HepG2 (cell line): ENCODE measurements around the gene COLEC12. TPM values are rescaled to one million over a fixed set of nuclear protein-coding genes. Genes with fewer than 3 reads are reported as not detected.

ENCODE experiments used
- ATAC-seq: fragments of 200-7000 bp; cut with Tn5 transposase; 3 replicates; pipeline ENCODE4 v1.9.1; 2020; ENCODE audit warnings: mild to moderate bottlenecking, moderate library complexity
- BruUV-seq: library from RNA; stranded (reverse); fragments of 400-500 nt; replicated peaks from 2 replicates; lab custom pipeline; 2021; lab: Mats Ljungman, UMichigan
- CTCF ChIA-PET: fragments of 300-600 bp; formaldehyde crosslinking; extraction: SDS; loops from one replicate; lab custom pipeline; 2021; ENCODE audit warnings: low total read pairs, inconsistent platforms, low intra/inter-chr PET ratio; lab: Yijun Ruan, JAX
- POLR2A ChIA-PET: fragments of 350-600 bp; sonication (Branson Sonifier 250); formaldehyde crosslinking; loops from one replicate; lab custom pipeline; 2020; ENCODE audit warnings: antibody characterized with exemption, inconsistent platforms; lab: Yijun Ruan, JAX
- DNase-seq: peaks from one replicate; pipeline ENCODE4 v3.0.0-alpha.2; 2015; ENCODE audit warnings: low spot score
- FAIRE-seq: peaks from 3 replicates; lab custom pipeline; 2011; peaks lifted over from hg19 to GRCh38; lab: Jason Lieb, UNC
- H2AFZ ChIP-seq: one replicate; pipeline ENCODE4 v1.6.1; 2011; ENCODE audit warnings: low read length, inconsistent platforms
- H3K27ac ChIP-seq: fragments of 300-600 bp; 3 replicates; pipeline ENCODE4 v1.8.0; 2011; ENCODE audit warnings: mixed run types, mild to moderate bottlenecking, mixed read lengths, low read length, inconsistent platforms; ENCODE audit not compliant: insufficient read depth; ENCODE audit errors: extremely low read length
- H3K27me3 ChIP-seq, 2 experiments: fragments of 200-600 bp in 1 of 2; 2 replicates in 1 of 2; 3 replicates in 1 of 2; pipeline versions ENCODE4 v1.6.0 to v1.8.0; 2011; ENCODE audit warnings: low read length in 2 of 2, mild to moderate bottlenecking in 2 of 2, moderate library complexity in 2 of 2, inconsistent platforms in 1 of 2; ENCODE audit not compliant: insufficient read depth in 2 of 2, control insufficient read depth in 1 of 2
- H3K36me3 ChIP-seq, 2 experiments: fragments of 200-600 bp in 1 of 2; replicated peaks in 1 of 2; 2 replicates in 1 of 2; 3 replicates in 1 of 2; pipeline versions ENCODE4 v1.5.1 to v1.8.0; 2011; ENCODE audit warnings: low read length in 2 of 2, inconsistent platforms in 1 of 2; ENCODE audit not compliant: insufficient read depth in 2 of 2, control insufficient read depth in 1 of 2
- H3K4me1 ChIP-seq: 2 replicates; pipeline ENCODE4 v1.5.1; 2012; ENCODE audit warnings: low read length, inconsistent platforms; ENCODE audit not compliant: insufficient read depth
- H3K4me2 ChIP-seq: 2 replicates; pipeline ENCODE4 v1.6.0; 2011; ENCODE audit warnings: low read depth, low read length, inconsistent platforms
- H3K4me3 ChIP-seq, 3 experiments: fragments of 200-600 bp in 1 of 3; sonication (generic), shearing (Covaris generic) in 1 of 3; replicated peaks in 1 of 3; 2 replicates each; pipeline ENCODE4 v1.5.1; 2011 to 2016; ENCODE audit warnings: low read length in 3 of 3, inconsistent platforms in 2 of 3, low read depth in 2 of 3, mild to moderate bottlenecking in 2 of 3, control low read depth in 1 of 3, mixed read lengths in 1 of 3; ENCODE audit not compliant: insufficient read depth in 1 of 3
- H3K79me2 ChIP-seq: one replicate; pipeline ENCODE4 v1.6.1; 2011; ENCODE audit warnings: low read length, inconsistent platforms; ENCODE audit not compliant: insufficient read depth
- H3K9ac ChIP-seq: 2 replicates; pipeline ENCODE4 v1.6.0; 2011; ENCODE audit warnings: mild to moderate bottlenecking, low read depth, low read length, inconsistent platforms; ENCODE audit not compliant: insufficient read depth
- H3K9me3 ChIP-seq: 2 replicates; pipeline ENCODE4 v1.5.1; 2012; ENCODE audit warnings: mild to moderate bottlenecking, low read length
- H4K20me1 ChIP-seq: 2 replicates; pipeline ENCODE4 v1.6.0; 2011; ENCODE audit warnings: inconsistent platforms, mild to moderate bottlenecking, low read length, moderate library complexity; ENCODE audit not compliant: insufficient read depth
- EHMT2 ChIP-seq: fragments of 200-600 bp; sonication (generic); IDR thresholded peaks from 2 replicates; pipeline ENCODE4 v1.7.0; 2017; ENCODE audit warnings: antibody characterized with exemption, low read depth, low read length, borderline replicate concordance
- PTBP1 ChIP-seq: fragments of 200-400 bp; formaldehyde crosslinking; IDR thresholded peaks from 2 replicates; pipeline ENCODE4 v1.6.1; 2018; ENCODE audit warnings: low read length, low read depth; ENCODE audit not compliant: poor library complexity, severe bottlenecking
- SKIL ChIP-seq: sonication (generic); formaldehyde crosslinking; IDR thresholded peaks from 2 replicates; pipeline ENCODE4 v1.8.0; 2022; ENCODE audit warnings: missing genetic modification reagents, mild to moderate bottlenecking, moderate library complexity, borderline replicate concordance
- SOX5 ChIP-seq: IDR thresholded peaks from 2 replicates; pipeline ENCODE4 v1.6.1; 2016; ENCODE audit warnings: borderline replicate concordance
- WGBS: methylation state at CpG from one replicate; pipeline ENCODE4 v1.1.6; 2017; ENCODE audit warnings: low lambda C conversion rate; 5-methylcytosine and 5-hydroxymethylcytosine counted together
- in situ Hi-C: cut with HindIII; loops from 2 replicates; pipeline ENCODE4 v1.10.0; 2017; ENCODE audit warnings: low pct_unique_long_range_greater_than_20kb; ENCODE audit not compliant: extremely low pct_ligation_motif_present
- intact Hi-C: fragments of 100-400 bp; cut with micrococcal nuclease; formaldehyde crosslinking; loops from one replicate; pipeline ENCODE4 v1.10.0; 2022; ENCODE audit not compliant: unreplicated experiment
- polyA plus RNA-seq, 8 experiments: library from polyadenylated mRNA; depleted of rRNA in 3 of 8; stranded (reverse) in 7 of 8; unstranded in 1 of 8; fragments of >200 nt; fragmentation: Illumina TruSeq in 4 of 8; extraction: Trizol in 4 of 8; gene quantifications; 2 replicates each; pipeline versions ENCODE4 v1.2.1 to v1.2.3, GENCODE V29; 2011 to 2016; ENCODE audit warnings: low read depth in 4 of 8, missing spikeins in 1 of 8, mixed read lengths in 1 of 8; ENCODE audit not compliant: insufficient read depth in 1 of 8
- total RNA-seq, 5 experiments: library from RNA; depleted of rRNA; stranded (reverse); fragments of >200 nt; fragmentation: Illumina TruSeq; extraction: Trizol; gene quantifications; 2 replicates each; pipeline ENCODE4 v1.2.3, GENCODE V29; 2016; ENCODE audit warnings: low read depth in 1 of 5
- TF ChIP-seq, protein P1 (sequence below): fragments of 450-650 bp; IDR thresholded peaks from 2 replicates; pipeline ENCODE4 v1.6.1; 2017
- TF ChIP-seq, protein P2 (sequence below): IDR thresholded peaks from 2 replicates; pipeline ENCODE4 v1.6.1; 2016; ENCODE audit warnings: missing compliant biosample characterization, missing genetic modification reagents, borderline replicate concordance
- TF ChIP-seq, protein P3 (sequence below), 2 experiments: fragments of 450-650 bp in 1 of 2; sonication (generic) in 1 of 2; formaldehyde crosslinking in 1 of 2; IDR thresholded peaks; 2 replicates each; pipeline versions ENCODE4 v1.6.1 to v1.8.0; 2016 to 2022; ENCODE audit warnings: antibody characterized with exemption in 1 of 2, mild to moderate bottlenecking in 1 of 2, missing genetic modification reagents in 1 of 2

Gene COLEC12
- total and polyA plus RNA-seq, 2 of the 13 experiments (the other 11 are each of a cell fraction or from before 2014, with no cell fraction given): 0.02 to 0.11 TPM

GRCh38 chr18:303607-304006 is 196.9 kb downstream of the COLEC12 start (continued):
- TF ChIP-seq SKIL (CRISPR knock-in tag): no peak
- TF ChIP-seq EHMT2: no peak
- TF ChIP-seq PTBP1: no peak
- TF ChIP-seq, protein P1, sequence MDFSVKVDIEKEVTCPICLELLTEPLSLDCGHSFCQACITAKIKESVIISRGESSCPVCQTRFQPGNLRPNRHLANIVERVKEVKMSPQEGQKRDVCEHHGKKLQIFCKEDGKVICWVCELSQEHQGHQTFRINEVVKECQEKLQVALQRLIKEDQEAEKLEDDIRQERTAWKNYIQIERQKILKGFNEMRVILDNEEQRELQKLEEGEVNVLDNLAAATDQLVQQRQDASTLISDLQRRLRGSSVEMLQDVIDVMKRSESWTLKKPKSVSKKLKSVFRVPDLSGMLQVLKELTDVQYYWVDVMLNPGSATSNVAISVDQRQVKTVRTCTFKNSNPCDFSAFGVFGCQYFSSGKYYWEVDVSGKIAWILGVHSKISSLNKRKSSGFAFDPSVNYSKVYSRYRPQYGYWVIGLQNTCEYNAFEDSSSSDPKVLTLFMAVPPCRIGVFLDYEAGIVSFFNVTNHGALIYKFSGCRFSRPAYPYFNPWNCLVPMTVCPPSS: no peak
- no peak for TF ChIP-seq SOX5 (CRISPR knock-in tag)

DNA sequence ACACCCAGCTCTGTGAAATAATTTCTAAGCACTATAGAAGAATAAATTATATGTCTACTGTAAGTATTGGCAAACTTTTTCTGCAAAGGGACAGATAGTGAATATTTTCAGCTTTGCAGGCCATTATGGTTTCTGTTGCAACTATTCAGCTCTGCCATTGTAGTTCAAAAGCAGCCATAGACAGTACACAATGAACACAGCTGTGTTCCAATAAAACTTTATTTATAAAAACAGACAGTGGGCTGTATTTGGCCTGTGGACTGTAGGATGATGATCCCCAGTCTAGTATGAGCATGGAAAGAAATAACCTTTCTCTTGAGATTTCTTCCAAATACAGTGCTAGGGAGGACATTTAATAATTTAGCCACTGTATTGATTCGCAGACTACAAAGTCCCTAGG is 197.5 kb downstream of the COLEC12 start:
- H3K27me3 ChIP-seq: peaks cover 0 to 24% of the 10 kb centered on the region in 2 experiments; a peak in 2 of 5 replicates

More for the DNA sequence above, 197.5 kb downstream of the COLEC12 start:
- BruUV-seq: no TSS peak
- ChIA-PET CTCF (no interaction called here), POLR2A (no interaction called here)
- H2AFZ ChIP-seq: no peak overlapping the region
- 7% methylated on average over 1 of the region's 1 CpG for WGBS
- H3K9ac ChIP-seq: no peak overlapping the region
- no peak for DNase-seq
- no peak overlapping the region for H3K4me2 ChIP-seq
- no peaks in the 10 kb centered on the region for H3K9me3 ChIP-seq
- H3K4me1 ChIP-seq: no peaks in the 10 kb centered on the region
- ATAC-seq: no peak
- in situ Hi-C loops: no loop called here
- intact Hi-C loops: no loop called here
- no peak for FAIRE-seq
- H3K36me3 ChIP-seq: no peaks in the 10 kb centered on the region
- no peak overlapping the region for H3K4me3 ChIP-seq
- TF ChIP-seq, protein P2, sequence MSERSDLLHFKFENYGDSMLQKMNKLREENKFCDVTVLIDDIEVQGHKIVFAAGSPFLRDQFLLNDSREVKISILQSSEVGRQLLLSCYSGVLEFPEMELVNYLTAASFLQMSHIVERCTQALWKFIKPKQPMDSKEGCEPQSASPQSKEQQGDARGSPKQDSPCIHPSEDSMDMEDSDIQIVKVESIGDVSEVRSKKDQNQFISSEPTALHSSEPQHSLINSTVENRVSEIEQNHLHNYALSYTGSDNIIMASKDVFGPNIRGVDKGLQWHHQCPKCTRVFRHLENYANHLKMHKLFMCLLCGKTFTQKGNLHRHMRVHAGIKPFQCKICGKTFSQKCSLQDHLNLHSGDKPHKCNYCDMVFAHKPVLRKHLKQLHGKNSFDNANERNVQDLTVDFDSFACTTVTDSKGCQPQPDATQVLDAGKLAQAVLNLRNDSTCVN (CRISPR knock-in tag): no peak
- TF ChIP-seq, protein P3, sequence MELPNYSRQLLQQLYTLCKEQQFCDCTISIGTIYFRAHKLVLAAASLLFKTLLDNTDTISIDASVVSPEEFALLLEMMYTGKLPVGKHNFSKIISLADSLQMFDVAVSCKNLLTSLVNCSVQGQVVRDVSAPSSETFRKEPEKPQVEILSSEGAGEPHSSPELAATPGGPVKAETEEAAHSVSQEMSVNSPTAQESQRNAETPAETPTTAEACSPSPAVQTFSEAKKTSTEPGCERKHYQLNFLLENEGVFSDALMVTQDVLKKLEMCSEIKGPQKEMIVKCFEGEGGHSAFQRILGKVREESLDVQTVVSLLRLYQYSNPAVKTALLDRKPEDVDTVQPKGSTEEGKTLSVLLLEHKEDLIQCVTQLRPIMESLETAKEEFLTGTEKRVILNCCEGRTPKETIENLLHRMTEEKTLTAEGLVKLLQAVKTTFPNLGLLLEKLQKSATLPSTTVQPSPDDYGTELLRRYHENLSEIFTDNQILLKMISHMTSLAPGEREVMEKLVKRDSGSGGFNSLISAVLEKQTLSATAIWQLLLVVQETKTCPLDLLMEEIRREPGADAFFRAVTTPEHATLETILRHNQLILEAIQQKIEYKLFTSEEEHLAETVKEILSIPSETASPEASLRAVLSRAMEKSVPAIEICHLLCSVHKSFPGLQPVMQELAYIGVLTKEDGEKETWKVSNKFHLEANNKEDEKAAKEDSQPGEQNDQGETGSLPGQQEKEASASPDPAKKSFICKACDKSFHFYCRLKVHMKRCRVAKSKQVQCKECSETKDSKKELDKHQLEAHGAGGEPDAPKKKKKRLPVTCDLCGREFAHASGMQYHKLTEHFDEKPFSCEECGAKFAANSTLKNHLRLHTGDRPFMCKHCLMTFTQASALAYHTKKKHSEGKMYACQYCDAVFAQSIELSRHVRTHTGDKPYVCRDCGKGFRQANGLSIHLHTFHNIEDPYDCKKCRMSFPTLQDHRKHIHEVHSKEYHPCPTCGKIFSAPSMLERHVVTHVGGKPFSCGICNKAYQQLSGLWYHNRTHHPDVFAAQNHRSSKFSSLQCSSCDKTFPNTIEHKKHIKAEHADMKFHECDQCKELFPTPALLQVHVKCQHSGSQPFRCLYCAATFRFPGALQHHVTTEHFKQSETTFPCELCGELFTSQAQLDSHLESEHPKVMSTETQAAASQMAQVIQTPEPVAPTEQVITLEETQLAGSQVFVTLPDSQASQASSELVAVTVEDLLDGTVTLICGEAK (IDR thresholded peaks at IDR 0.05): peak; percentile 61
- TF ChIP-seq, protein P3 (CRISPR knock-in tag; IDR thresholded peaks at IDR 0.05): peak; percentile 91; the same call in 1 of the 2 replicates
- no peaks in the 10 kb centered on the region for H4K20me1 ChIP-seq
- H3K79me2 ChIP-seq: no peaks in the 10 kb centered on the region
- no peak overlapping the region for H3K27ac ChIP-seq
